Measurements from ENCODE around the gene NBEA.

- TF ChIP-seq POLR2A (IDR thresholded peaks at IDR 0.05) (no peak), CTCF (IDR thresholded peaks at IDR 0.05) (no peak)
Measured at GRCh38 chr13:35283856-35284255, 341.8 kb downstream of the NBEA start.

All from stomach (tissue), 4 donors.